ENCODE results near the gene DNAH10.
A peak's percentile ranks its signal among the peaks of the same experiment; 100 is the strongest.
"Not testable (repeated sequence)": the region's sequence is repeated elsewhere in the genome, so short reads cannot be mapped to it uniquely, and the experiment has no call there.

DNAH10 gene

DNA sequence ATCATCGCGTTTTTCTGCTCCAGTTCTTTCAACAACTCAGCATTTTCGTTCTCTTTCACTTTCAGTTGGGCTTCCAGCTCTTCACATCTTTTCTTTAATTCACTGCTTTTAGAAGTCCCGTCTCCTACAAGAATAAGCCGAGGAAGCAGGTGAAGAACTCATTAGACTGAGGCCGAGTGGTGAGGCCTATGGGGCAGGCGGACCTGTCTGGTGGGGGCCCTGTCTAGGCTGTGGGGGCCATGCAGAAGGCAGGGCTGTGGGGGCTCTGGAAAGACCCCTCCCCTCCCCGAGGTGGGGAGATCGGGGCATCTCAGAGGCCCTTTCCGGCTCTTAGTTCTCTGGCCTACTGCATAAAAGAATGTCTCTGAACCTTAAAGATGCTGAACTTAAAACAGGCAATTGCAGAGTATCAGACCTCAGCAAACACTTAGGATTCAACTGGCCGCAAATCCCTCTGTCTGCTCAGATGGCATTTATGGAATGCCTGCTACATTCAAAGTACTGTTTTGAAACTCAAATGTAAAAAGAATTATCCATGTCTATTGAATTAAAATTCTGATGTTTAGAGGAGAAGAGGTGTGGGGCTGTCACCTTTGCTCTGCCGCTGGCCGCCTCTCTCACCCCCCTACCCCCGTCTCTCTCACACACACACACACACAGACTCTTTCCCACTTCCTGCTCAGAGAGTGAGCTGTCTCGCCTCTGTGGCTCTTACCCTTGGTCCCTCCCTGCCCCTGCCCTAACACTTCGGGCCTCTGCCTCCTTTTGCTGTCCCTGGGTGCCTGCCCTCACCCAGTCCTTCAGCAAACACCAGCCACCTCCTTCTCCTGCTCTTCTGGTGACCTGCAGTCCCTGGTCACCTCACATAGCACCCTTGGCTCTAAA is 175.8 kb downstream of the DNAH10 start:
- peak; percentile 41 for DNase-seq

DNA sequence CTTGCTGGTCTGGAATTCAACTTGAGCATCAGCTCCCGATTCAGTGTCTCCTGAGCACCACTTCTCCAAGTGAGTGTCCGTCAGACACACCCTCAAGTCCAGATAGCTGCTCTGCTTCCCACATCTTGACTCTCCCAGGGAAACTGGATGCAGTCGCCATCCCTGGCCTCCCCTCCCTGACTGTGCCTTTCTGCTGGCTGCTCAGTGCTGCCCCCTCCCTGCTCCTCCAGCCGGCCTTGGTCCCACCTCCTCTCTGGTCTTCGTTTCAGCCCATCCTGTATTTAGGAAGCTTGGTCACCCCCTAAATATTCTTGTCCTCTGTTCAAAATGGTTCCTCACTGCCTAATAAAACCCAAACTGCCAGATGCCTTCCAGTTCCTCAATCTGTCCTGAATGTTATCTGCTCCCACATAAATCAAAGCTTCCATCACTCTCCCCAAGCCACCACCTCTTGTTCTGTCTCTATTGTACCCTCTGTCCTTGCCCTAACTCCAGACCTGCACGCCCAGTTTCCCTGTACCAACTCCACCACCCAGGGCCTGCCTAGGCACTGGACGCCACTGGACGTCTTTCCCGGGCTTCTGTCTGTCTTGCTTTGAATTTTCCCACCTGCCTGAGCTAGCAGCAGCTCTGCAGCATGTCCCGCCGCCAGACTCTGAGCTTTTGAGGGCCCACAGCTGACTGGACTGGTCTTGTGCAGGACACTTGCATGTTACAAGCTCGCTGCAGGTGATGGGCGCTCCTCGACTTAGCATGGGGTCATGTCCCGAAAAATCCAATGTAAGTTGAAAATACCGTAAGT is 176.8 kb downstream of the DNAH10 start:
- DNase-seq = no peak

DNA sequence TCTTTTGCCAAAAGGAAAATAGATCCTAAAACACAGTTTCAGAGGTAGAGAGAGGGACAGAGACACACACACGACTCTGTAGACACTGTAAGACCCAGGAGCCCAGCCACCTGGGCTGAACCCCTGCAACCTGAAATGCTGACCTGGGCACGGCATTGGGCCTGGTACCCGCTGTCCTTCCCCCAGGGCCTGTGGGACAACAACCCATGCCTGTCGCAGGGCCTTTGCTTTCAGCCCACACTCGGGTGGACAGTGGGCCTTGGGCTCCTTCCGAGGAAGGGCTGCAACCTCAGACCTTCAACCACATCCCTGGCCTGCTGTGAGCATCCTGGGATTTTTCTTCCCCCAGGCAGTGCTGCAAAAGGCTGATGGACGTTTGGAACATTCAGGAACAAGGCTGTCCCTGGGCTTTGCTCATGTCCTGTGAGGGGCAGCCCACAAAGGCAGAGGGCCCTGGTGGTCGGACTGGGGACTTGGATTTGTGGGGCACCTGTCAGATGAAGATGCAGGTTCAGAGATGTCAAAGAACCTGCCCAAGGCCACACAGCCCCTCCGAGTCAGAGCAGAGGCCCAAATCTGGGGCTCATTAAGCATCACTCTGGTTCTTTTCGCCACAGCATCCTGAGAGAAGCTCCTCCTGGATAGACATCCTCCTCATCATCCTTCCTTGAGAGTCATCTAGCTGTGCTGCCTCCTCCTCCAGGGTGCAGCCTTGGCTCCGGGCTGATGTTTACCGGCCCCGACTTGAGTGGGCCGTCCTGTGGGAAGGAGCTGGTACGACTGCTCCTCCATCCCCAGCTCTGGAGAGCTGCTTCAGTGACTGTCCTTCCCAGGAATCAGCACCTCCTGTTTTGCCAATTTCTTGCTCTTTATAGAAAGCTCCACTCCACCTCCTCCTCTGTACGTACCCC is 177.9 kb downstream of the DNAH10 start:
- DNase-seq = no peak

DNA sequence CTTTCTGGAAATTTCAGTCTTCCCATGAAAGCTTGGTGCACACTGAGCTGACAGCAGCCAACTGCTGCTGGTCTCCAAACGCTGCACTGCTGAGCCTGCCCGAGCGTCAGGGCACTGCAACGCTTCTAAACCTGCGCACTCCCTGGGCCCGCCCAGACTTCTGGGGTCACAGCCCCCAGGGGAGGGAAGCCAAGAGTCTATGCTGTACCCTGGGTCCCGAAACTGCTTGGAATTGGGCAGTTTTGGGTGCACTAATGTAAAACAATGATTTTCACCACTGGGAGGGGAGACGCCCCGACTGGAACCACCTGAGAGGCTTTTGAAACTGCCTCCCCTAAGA is 178.5 kb downstream of the DNAH10 start:
- no peak for DNase-seq

DNA sequence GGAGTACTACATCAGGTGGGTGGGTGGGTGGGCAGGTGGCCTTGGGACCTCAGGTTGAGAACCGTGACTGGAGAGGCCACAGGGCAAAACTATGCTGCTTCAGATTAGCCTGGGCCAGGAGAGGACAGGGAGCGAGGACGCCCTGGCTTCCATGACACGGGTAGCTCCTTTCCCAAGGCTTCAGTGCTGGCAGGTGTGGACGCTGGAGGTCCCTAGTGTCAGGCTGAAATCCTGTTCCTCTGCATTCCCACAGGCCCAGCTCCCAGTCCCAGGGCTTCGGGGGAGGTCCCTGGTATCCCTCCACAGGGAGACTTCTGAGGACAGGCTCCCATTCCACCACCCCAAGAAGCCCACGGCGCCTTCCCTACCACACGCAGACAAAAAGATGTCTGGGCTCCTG is 178.9 kb downstream of the DNAH10 start:
- no peak for DNase-seq

DNA sequence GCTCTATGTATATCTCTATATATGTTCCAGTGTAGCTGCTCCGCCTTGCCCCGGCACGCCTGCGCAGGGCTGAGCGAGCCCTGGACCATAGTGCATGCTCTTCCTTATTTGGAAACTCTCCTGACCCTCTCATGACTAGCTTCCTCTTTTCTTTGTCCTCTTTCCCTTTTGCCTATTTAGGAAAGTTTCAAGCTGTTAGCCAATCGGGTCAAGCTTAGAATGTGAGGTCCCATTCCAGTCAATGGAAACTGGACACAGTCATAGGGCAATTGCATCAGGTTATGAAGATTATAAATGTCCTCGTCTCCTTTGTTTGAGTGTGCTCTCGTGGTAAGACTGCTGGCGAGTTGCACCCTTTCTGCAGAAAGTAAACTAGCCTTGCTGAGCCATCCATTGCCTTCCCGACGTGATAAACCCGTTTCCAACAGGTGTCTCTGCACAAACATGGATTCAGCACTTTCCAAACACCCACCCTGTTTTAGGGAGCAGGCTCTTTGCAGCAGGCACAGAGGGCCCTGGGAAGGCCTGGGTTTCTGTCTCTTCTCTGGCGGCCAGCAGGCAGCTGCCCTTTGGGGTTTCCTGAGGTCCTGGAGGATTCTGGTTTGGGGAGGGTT is 179.6 kb downstream of the DNAH10 start:
- peak; percentile 20 for DNase-seq

DNA sequence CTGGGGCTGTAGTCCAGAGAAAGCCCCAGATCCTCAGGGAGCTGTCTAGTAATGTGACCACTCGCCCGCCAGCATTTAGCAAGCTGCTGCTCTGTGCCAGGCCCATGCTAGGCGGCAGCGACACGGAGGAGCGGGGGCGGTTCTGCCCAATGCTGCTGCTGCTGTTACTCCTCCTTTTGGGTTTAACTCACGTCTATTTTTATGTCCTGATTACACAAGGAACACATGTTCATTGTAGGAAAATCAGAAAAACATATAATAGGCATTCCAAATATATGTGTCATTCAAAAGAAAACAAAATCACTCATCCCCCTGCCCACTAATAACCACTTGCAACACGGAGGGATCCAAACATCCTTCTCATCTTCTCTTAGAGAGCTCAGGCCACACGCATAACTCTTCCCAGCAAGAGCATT is 180.1 kb downstream of the DNAH10 start:
- no peak for DNase-seq

DNA sequence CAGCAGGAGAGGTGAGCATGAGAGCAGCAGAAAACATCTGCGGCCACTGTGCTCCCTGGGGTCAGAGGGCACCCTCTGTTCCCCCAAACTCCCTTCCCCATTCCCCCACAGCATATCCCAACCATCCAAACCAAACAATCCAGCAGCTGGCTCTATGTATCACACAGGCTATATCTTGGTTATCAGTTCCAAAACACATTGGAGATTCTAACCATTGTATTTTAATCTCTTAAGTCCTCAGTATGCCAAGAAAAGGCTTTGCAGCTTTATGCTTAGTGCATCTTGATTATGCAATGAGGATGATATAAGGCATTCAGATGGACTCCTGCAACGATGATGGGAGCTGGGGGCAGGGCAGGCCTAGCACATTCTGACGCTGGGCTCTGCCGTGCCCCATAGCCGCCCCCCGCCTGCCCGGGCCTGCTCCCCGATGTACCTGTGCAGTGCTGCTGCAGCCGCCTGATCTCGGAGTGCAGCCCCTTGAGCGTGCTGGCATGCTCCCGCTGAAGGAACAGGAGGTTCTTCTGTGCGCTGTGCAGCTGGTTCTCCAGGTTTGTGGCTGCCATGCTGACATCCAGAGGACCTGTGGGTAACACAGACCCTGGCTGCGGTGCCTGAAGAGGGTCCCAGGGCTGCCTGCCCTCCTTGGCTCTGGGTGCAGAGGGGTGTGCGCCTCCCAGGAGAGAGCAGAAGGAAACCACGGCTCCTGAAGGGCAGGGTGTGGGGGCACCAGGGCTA is 181.0 kb downstream of the DNAH10 start:
- DNase-seq = no peak

DNA sequence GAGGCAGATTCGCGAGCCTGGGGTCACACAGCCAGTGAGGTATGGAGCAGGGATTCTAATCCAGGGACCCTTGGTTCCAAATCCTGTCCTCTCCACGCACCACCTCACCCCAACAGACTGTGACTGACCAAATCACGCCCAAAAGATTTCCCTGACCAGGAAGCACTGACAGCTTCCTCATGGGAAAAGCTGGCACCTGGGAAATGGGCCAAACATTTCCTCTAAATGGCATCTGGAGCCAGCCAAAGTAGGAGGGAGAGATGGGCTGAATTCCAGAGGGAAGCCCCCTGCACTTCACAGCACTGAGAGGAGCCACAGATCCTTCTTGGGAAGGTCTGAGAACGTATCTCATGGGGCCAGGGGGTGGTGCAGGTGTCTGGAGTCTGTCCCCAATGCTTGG is 181.7 kb downstream of the DNAH10 start:
- no peak for DNase-seq

DNA sequence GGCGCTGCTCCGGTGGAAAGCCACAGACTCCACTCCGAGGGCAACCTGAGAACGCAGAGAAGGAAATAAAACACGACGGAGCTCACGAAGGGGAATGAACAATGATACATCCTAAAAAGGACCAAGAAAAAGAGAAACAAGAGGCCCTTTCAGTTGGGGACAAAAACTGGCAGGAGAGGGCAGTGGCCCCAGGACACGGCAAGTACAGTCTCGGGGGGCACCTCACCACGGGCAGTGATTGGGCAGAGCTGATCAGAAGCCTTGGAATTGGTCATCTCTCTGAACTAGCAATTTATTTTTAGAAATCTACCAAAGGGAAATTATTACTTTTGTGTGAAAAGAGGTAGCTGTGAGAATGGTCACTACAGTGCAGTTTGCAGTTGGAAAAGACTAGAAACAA is 182.6 kb downstream of the DNAH10 start:
- DNase-seq = no peak

DNA sequence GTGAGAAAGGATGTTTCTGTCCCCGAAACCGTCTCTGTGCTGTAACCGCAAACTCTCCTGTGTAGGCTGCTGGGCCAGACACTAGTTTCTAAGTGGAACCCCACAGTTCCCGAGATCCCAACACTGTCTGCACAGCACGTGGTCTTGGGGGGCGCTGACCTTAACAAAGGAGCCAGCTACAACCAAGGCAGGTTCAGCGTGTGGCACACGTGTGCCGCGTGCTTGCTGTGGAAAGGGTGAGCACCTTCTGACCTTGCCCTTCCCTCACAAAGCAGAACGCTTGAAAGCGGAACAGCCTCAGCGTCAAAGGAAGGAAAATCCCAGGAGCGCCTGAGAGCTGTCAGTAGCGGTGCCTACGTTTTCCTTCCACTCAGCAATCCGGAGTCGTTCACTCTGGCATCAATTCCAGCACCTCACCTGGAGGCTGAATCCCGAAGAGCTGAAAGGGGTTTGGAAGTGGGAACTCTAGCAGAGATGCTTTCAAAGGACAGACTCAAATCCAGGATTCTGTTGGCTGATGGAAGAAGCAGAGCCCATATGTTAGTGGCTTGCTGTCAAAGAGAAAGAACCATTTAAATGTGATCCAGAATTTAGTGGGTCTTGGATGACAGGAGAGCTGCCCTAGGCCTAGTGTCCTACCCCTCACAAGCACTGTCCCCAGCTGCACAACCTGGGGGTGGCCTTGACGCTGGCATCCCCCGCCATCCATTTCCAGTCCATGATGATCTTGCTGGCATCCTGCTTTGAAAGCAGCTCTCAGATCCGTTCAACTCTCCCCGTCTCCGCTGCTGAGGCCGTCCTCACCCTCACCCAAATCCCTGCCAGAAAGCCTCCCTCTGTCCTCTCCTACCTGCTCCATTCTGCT is 183.4 kb downstream of the DNAH10 start:
- DNase-seq = no peak

DNA sequence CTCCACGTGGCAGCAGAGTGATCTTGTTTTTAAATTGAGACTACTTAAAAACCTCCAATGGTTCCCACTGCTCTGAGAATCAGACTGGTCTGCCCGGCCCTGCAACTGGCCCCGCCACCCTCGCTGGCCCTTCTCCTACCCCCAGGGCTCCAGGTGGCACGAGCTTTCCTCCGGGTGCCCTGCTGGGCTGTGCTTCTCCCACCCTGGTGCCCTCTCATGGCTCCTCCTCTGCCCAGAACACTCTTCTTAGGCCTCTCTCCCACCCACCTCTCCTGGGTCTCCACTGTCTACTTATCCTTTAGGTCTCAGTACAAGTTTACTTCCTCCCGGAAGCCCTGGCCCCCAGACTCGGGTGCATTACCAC is 184.0 kb downstream of the DNAH10 start:
- DNase-seq = no peak

DNA sequence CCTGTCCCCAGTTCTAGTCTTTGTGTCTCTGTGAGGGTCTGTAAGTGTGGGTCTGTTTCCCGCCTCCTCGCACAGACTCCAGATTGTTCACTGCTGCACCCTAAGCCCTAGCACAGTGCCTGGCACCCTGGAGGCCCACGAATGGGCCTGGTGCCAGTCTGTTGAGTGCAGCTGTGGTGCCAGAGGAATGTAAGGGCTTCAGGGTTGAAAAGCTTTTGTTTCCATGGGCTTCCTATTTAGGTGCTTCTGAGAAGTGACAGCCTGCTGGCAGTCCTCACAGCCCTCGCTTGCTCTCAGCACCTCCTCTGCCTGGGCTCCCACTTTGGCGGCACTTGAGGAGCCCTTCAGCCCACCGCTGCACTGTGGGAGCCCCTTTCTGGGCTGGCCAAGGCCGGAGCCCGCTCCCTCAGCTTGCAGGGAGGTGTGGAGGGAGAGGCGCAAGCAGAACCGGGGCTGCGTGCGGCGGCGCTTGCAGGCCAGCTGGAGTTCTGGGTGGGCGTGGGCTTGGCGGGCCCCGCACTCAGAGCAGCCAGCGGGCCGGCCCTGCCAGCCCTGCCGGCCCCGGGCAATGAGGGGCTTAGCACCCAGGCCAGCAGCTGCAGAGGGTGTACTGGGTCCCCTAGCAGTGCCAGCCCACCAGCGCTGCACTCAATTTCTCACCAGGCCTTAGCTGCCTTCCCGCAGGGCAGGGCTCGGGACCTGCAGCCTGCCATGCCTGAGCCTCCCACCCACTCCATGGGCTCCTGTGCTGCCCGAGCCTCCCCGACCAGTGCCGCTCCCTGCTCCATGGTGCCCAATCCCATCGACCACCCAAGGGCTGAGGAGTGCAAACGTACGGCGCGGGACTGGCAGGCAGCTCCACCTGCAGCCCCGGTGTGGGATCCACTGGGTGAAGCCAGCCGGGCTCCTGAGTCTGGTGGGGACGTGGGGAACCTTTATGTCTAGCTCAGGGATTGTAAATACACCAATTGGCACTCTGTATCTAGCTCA is 184.7 kb downstream of the DNAH10 start:
- not testable (repeated sequence) for DNase-seq

DNA sequence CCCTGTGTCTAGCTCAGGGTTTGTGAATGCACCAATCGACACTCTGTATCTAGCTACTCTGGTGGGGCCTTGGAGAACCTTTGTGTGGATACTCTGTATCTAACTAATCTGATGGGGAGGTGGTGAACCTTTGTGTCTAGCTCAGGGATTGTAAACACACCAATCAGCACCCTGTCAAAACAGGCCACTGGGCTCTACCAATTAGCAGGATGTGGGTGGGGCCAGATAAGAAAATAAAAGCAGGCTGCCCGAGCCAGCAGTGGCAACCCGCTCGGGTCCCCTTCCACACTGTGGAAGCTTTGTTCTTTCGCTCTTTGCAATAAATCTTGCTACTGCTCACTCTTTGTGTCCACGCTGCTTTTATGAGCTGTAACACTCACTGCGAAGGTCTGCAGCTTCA is 185.4 kb downstream of the DNAH10 start:
- DNase-seq = not testable (repeated sequence)

DNA sequence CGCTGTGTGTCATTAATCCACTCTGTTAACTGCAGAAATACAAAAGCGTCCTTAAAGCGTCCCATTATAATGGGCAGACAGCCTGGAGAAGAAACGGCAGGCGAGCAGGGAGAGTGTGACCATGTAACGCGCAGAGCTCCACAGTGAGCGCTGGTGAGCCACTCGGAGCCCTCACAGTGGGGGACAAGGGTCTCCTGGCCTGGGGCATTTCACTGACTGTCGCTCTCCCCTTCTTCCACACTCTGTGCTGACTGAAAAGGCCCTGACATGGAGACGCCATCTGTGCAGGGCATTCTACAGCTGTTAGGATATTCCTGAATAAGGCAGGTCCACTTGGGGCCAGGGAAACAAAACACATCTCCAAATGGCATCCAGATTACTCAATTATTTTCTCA is 186.3 kb downstream of the DNAH10 start:
- no peak for DNase-seq

DNA sequence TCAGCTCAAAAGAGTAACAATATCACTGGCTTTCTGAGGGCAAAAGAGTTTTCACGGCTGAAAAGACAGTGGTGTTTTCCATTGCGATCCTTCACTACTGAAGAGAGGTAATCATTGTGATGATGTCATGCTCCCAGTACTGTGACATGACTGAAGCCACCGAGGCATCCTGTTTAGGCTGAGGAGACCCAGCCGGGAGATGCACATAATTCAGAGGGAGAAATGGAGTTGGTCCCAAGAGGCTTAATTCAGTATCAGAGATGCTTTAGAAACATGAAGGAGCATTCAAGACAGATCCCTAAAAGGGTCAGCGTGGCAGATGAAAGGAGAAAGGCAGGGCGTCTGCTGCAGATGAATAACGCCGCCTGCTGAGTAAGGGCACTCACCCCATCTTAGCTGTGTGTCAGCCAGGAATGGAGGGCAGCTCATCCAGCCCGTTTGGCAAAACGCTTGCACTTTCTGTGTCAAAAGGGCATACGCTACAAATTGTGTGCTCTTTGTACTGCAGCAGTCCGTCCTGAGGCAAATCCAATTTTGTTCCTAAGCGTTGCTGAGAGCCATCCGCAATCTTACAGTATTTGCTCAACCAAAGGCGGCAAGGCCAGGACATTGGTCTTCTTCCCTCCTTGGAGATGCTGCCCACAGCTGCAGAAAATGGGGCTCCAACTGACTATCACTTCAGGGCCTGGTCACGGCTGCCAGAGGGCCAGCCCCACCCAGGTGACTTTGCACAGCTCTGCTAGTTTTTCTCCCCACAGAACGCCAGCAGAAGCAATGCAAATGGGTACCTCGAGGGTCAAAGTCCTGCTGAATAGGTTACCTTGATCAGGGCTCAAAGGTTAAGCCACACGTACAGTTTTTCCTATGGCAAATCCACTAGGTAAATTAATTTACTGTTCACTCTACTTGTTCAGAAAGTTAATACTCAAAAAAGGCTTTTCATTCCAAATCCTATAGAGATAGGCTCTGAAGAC is 187.0 kb downstream of the DNAH10 start:
- DNase-seq = no peak

DNA sequence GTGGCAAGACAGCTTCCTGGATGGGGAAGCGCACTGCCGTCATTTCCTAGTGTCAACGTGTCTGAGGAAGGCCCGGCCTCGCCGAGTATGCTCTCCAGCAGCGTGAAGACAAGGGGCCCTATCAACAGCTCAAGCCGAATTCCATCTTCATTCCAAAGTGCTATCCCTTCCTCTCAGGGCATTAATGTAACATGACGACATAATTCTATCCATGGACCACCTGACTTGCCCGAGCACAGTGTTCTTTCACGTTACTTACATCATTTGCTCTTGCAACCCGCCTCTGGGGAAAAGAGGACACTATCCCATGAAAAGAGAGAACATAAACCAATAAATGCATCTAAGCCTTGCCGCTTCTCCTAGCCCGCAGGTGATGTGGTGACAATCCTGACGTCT is 187.7 kb downstream of the DNAH10 start:
- DNase-seq = no peak
